Uterus (tissue), 4 donors: ENCODE results near the gene TAS2R16. TPM values are rescaled to one million over a fixed set of nuclear protein-coding genes. Genes with fewer than 3 reads are reported as not detected.

Experiments used
- DNase-seq, 2 donors: peaks; one replicate each; pipeline ENCODE4 v3.0.0-alpha.2; 2019 to 2020
- H3K27ac ChIP-seq, 2 donors: fragments of 200-600 bp; sonication (generic); 1 replicate in 1 of 2; 2 replicates in 1 of 2; pipeline ENCODE4 v1.5.1; 2016 to 2018
- H3K27me3 ChIP-seq, 2 donors: fragments of 200-600 bp; sonication (generic); one replicate each; pipeline ENCODE4 v1.5.1; 2018 to 2019; ENCODE audit warnings: control low read depth in 1 of 2
- H3K36me3 ChIP-seq, 2 donors: fragments of 200-600 bp; sonication (generic); one replicate each; pipeline ENCODE4 v1.5.1; 2019; ENCODE audit warnings: control low read depth in 1 of 2
- H3K4me1 ChIP-seq, 2 donors: fragments of 200-600 bp; sonication (generic); one replicate each; pipeline ENCODE4 v1.5.1; 2018 to 2019; ENCODE audit warnings: control low read depth in 1 of 2
- H3K4me3 ChIP-seq, 2 donors: fragments of 200-600 bp; sonication (generic); 1 replicate in 1 of 2; 2 replicates in 1 of 2; pipeline ENCODE4 v1.5.1; 2018 to 2019; ENCODE audit warnings: mild to moderate bottlenecking in 1 of 2
- H3K9me3 ChIP-seq, 2 donors: fragments of 200-600 bp; sonication (generic); one replicate each; pipeline ENCODE4 v1.5.1; 2019; ENCODE audit warnings: control low read depth in 1 of 2
- CTCF ChIP-seq, 4 experiments: fragments of 200-600 bp in 2 of 4; fragments of 450-650 bp in 2 of 4; sonication (generic) in 2 of 4; IDR thresholded peaks; one replicate each; pipeline ENCODE4 v1.5.1; 2016 to 2019; ENCODE audit warnings: antibody characterized with exemption in 4 of 4, mild to moderate bottlenecking in 2 of 4, moderate library complexity in 1 of 4
- POLR2A ChIP-seq, 2 donors: fragments of 450-650 bp; IDR thresholded peaks; one replicate each; pipeline ENCODE4 v1.6.1; 2016; ENCODE audit warnings: antibody characterized with exemption in 2 of 2, mild to moderate bottlenecking in 1 of 2, moderate library complexity in 1 of 2
- intact Hi-C: fragments of 100-400 bp; cut with DNase I; formaldehyde crosslinking; loops from one replicate; pipeline ENCODE4 v1.15.1; 2023; ENCODE audit warnings: low total_unique reads
- total RNA-seq, 4 donors: library from RNA; depleted of rRNA in 3 of 4; stranded (reverse); fragments of >200 nt in 3 of 4; gene quantifications; one replicate each; pipeline versions ENCODE4 v1.1.0 to v1.2.4, GENCODE V29; 2014 to 2023
- donor health status: DM: yes; HTN: yes; CAD: no.

The TAS2R16 gene
- not detected for total RNA-seq

GRCh38 chr7:122995600-122995999 is at the start of gene TAS2R16:
Gene TAS2R16, minus strand, starts transcription at chr7:122995700. Its CDS starts 66 bp downstream, at chr7:122995634.
- Histone ChIP-seq H3K27me3 (no peaks in the 10 kb centered on the region), H3K36me3 (no peaks in the 10 kb centered on the region), H3K4me3 (no peak within 1 kb of the TSS), H3K27ac (no peak within 1 kb of the TSS), H3K9me3 (no peaks in the 10 kb centered on the region), H3K4me1 (no peaks in the 10 kb centered on the region)
- TF ChIP-seq CTCF (IDR thresholded peaks at IDR 0.05), result no peak
- TF ChIP-seq POLR2A (IDR thresholded peaks at IDR 0.05), result no peak
- no peak for DNase-seq
- intact Hi-C loops, result no loop called here

GRCh38 chr7:123043642-123044041 is 48.1 kb upstream of the TAS2R16 start:
- H3K4me1 ChIP-seq, result no peaks in the 10 kb centered on the region
- intact Hi-C loops, result no loop called here
- no peaks in the 10 kb centered on the region for H3K36me3 ChIP-seq
- H3K27ac ChIP-seq, result no peak overlapping the region
- no peaks in the 10 kb centered on the region for H3K27me3 ChIP-seq
- DNase-seq, result no peak
- no peak overlapping the region for H3K4me3 ChIP-seq
- TF ChIP-seq CTCF (IDR thresholded peaks at IDR 0.05), result no peak
- no peak for TF ChIP-seq POLR2A (IDR thresholded peaks at IDR 0.05)
- peaks cover 0 to 2% of the 10 kb centered on the region in 2 donors for H3K9me3 ChIP-seq

GRCh38 chr7:123041101-123041500 is 45.6 kb upstream of the TAS2R16 start:
- no peak for DNase-seq
- Histone ChIP-seq H3K27ac (no peak overlapping the region), H3K36me3 (no peaks in the 10 kb centered on the region), H3K4me3 (no peak overlapping the region), H3K4me1 (no peaks in the 10 kb centered on the region), H3K9me3 (no peaks in the 10 kb centered on the region), H3K27me3 (no peaks in the 10 kb centered on the region)
- TF ChIP-seq POLR2A (IDR thresholded peaks at IDR 0.05), result no peak
- TF ChIP-seq CTCF (IDR thresholded peaks at IDR 0.05), result no peak
- intact Hi-C loops, result no loop called here

GRCh38 chr7:123039269-123039668 is 43.8 kb upstream of the TAS2R16 start:
- H3K27ac ChIP-seq, result no peak overlapping the region
- intact Hi-C loops, result no loop called here
- no peaks in the 10 kb centered on the region for H3K4me1 ChIP-seq
- no peak for DNase-seq
- no peak overlapping the region for H3K4me3 ChIP-seq
- H3K36me3 ChIP-seq, result no peaks in the 10 kb centered on the region
- TF ChIP-seq POLR2A (IDR thresholded peaks at IDR 0.05) (no peak), CTCF (IDR thresholded peaks at IDR 0.05) (no peak)
- no peaks in the 10 kb centered on the region for H3K27me3 ChIP-seq
- H3K9me3 ChIP-seq, result no peaks in the 10 kb centered on the region

- Histone ChIP-seq H3K27ac (no peak overlapping the region), H3K9me3 (no peaks in the 10 kb centered on the region), H3K36me3 (no peaks in the 10 kb centered on the region), H3K4me3 (no peak overlapping the region), H3K27me3 (no peaks in the 10 kb centered on the region), H3K4me1 (no peaks in the 10 kb centered on the region)
- no peak for TF ChIP-seq POLR2A (IDR thresholded peaks at IDR 0.05)
- TF ChIP-seq CTCF (IDR thresholded peaks at IDR 0.05), result no peak
- no peak for DNase-seq
- intact Hi-C loops, result no loop called here
Observed at GRCh38 chr7:123034106-123034505, 38.6 kb upstream of the TAS2R16 start.
